PFSK-1 (cell line): ENCODE data around the gene UVRAG.

Experiments used
- FOXP2 ChIP-seq: optimal IDR thresholded peaks from 2 replicates; pipeline ENCODE3; 2011; ENCODE audit warnings: borderline replicate concordance, control low read depth, inconsistent platforms; ENCODE audit not compliant: insufficient read depth; ENCODE audit errors: extremely low read length, extremely low read depth
- POLR2AphosphoS5 ChIP-seq: IDR thresholded peaks from 2 replicates; pipeline ENCODE4 v1.6.1; 2012; ENCODE audit warnings: low read depth, mild to moderate bottlenecking, control low read depth, low read length, moderate library complexity
- SIN3A ChIP-seq: IDR thresholded peaks from 2 replicates; pipeline ENCODE4 v1.6.1; 2012; ENCODE audit warnings: mild to moderate bottlenecking, low read length, moderate library complexity, borderline replicate concordance; ENCODE audit not compliant: insufficient read depth
- TAF1 ChIP-seq: IDR thresholded peaks from 2 replicates; pipeline ENCODE4 v1.6.1; 2012; ENCODE audit warnings: low read length, control low read depth, borderline replicate concordance; ENCODE audit not compliant: insufficient read depth
- TF ChIP-seq, protein P1 (sequence below), 2 experiments: IDR thresholded peaks; 2 replicates each; pipeline versions ENCODE4 v1.6.1 to v1.8.0; 2011 to 2012; ENCODE audit warnings: low read depth in 2 of 2, low read length in 2 of 2, control low read depth in 1 of 2, inconsistent platforms in 1 of 2, mild to moderate bottlenecking in 1 of 2, moderate library complexity in 1 of 2; ENCODE audit not compliant: insufficient read depth in 1 of 2

Gene UVRAG

DNA sequence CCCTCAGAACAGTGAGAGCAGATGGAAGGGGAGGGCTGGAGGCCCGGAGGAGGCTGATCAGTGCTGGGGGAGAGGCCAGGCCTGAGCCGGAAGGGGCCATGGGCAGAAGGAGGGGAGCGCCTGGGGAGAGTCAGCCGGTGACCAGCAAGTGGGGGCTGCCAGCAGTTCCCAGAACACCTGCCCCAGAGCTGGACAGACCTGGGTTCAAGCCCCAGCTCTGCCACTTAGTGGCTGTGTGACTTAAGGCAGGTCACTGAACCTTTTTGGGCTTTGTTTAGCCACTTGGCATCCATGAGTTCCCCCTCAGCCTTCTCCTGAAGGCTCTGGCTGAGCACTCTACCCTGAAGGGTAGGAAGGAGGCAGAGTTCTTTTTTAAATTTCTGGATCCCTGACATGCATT is 373.9 kb downstream of the UVRAG start:
- TF ChIP-seq POLR2AphosphoS5 (no peak), SIN3A (no peak), FOXP2 (no peak), TAF1 (no peak)
- TF ChIP-seq, protein P1, sequence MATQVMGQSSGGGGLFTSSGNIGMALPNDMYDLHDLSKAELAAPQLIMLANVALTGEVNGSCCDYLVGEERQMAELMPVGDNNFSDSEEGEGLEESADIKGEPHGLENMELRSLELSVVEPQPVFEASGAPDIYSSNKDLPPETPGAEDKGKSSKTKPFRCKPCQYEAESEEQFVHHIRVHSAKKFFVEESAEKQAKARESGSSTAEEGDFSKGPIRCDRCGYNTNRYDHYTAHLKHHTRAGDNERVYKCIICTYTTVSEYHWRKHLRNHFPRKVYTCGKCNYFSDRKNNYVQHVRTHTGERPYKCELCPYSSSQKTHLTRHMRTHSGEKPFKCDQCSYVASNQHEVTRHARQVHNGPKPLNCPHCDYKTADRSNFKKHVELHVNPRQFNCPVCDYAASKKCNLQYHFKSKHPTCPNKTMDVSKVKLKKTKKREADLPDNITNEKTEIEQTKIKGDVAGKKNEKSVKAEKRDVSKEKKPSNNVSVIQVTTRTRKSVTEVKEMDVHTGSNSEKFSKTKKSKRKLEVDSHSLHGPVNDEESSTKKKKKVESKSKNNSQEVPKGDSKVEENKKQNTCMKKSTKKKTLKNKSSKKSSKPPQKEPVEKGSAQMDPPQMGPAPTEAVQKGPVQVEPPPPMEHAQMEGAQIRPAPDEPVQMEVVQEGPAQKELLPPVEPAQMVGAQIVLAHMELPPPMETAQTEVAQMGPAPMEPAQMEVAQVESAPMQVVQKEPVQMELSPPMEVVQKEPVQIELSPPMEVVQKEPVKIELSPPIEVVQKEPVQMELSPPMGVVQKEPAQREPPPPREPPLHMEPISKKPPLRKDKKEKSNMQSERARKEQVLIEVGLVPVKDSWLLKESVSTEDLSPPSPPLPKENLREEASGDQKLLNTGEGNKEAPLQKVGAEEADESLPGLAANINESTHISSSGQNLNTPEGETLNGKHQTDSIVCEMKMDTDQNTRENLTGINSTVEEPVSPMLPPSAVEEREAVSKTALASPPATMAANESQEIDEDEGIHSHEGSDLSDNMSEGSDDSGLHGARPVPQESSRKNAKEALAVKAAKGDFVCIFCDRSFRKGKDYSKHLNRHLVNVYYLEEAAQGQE (IDR thresholded peaks at IDR 0.05; ENCODE audit: insufficient read depth in 1 of 2, low read depth in 2 of 2, low read length in 2 of 2), result no peak

- TF ChIP-seq, protein P1 (IDR thresholded peaks at IDR 0.05; ENCODE audit: insufficient read depth in 1 of 2, low read depth in 2 of 2, low read length in 2 of 2), result no peak
- no peak for TF ChIP-seq SIN3A
- no peak for TF ChIP-seq FOXP2
- TF ChIP-seq TAF1, result no peak
- no peak for TF ChIP-seq POLR2AphosphoS5
These were observed 374.7 kb downstream of the UVRAG start for GRCh38 chr11:76189682-76190081.

- TF ChIP-seq TAF1 (no peak), FOXP2 (no peak), POLR2AphosphoS5 (no peak), SIN3A (no peak)
- TF ChIP-seq, protein P1 (IDR thresholded peaks at IDR 0.05; ENCODE audit: insufficient read depth in 1 of 2, low read depth in 2 of 2, low read length in 2 of 2), result no peak
These were observed 375.4 kb downstream of the UVRAG start for GRCh38 chr11:76190376-76190775.
